ENCODE measurements around the gene MT4.
A peak's percentile ranks its signal among the peaks of the same experiment; 100 is the strongest.

Gene MT4

GRCh38 chr16:56613706-56614105 lies 48.8 kb downstream of the MT4 start:
- peaks cover 95% of the 10 kb centered on the region for H3K27me3 ChIP-seq (ENCODE audit: control insufficient read depth, insufficient read depth, low read length)

GRCh38 chr16:56614549-56614991 lies 49.7 kb downstream of the MT4 start:
- no peaks in the 10 kb centered on the region for H3K9me3 ChIP-seq (ENCODE audit: control insufficient read depth, insufficient read depth, low read length)
- H3K27me3 ChIP-seq (ENCODE audit: control insufficient read depth, insufficient read depth, low read length): peaks cover 95% of the 10 kb centered on the region
- peaks cover 22% of the 10 kb centered on the region for H3K4me1 ChIP-seq (ENCODE audit: control insufficient read depth, insufficient read depth, low read length)
- no peaks in the 10 kb centered on the region for H3K36me3 ChIP-seq (ENCODE audit: control insufficient read depth, insufficient read depth, low read length)
- H3K4me3 ChIP-seq (ENCODE audit: low read depth, low read length): no peak overlapping the region
- no peak overlapping the region for H3K9ac ChIP-seq (ENCODE audit: low read depth, low read length)
- H3K27ac ChIP-seq (ENCODE audit: low read depth, low read length): no peak overlapping the region

More at GRCh38 chr16:56613706-56614105, 48.8 kb downstream of the MT4 start:
- H3K9ac ChIP-seq (ENCODE audit: low read depth, low read length): no peak overlapping the region
- no peak overlapping the region for H3K27ac ChIP-seq (ENCODE audit: low read depth, low read length)
- no peak overlapping the region for H3K4me3 ChIP-seq (ENCODE audit: low read depth, low read length)
- no peaks in the 10 kb centered on the region for H3K9me3 ChIP-seq (ENCODE audit: control insufficient read depth, insufficient read depth, low read length)
- H3K36me3 ChIP-seq (ENCODE audit: control insufficient read depth, insufficient read depth, low read length): no peaks in the 10 kb centered on the region
- H3K4me1 ChIP-seq (ENCODE audit: control insufficient read depth, insufficient read depth, low read length): peaks cover 31% of the 10 kb centered on the region

- Histone ChIP-seq H3K36me3 (ENCODE audit: control insufficient read depth, insufficient read depth, low read length) (no peaks in the 10 kb centered on the region), H3K9me3 (ENCODE audit: control insufficient read depth, insufficient read depth, low read length) (no peaks in the 10 kb centered on the region), H3K27me3 (ENCODE audit: control insufficient read depth, insufficient read depth, low read length) (peaks cover 94% of the 10 kb centered on the region), H3K9ac (ENCODE audit: low read depth, low read length) (no peak overlapping the region), H3K4me1 (ENCODE audit: control insufficient read depth, insufficient read depth, low read length) (peaks cover 14% of the 10 kb centered on the region; the same call in 1 of the 2 replicates), H3K27ac (ENCODE audit: low read depth, low read length) (no peak overlapping the region), H3K4me3 (ENCODE audit: low read depth, low read length) (no peak overlapping the region)
Observed at GRCh38 chr16:56615353-56615752, 50.5 kb downstream of the MT4 start.

- no peak overlapping the region for H3K27ac ChIP-seq (ENCODE audit: low read depth, low read length)
- peaks cover 19% of the 10 kb centered on the region for H3K4me1 ChIP-seq (ENCODE audit: control insufficient read depth, insufficient read depth, low read length)
- H3K27me3 ChIP-seq (ENCODE audit: control insufficient read depth, insufficient read depth, low read length): peaks cover 94% of the 10 kb centered on the region
- H3K9me3 ChIP-seq (ENCODE audit: control insufficient read depth, insufficient read depth, low read length): no peaks in the 10 kb centered on the region
- peak overlapping the region; percentile 58 for H3K4me3 ChIP-seq (ENCODE audit: low read depth, low read length)
- no peaks in the 10 kb centered on the region for H3K36me3 ChIP-seq (ENCODE audit: control insufficient read depth, insufficient read depth, low read length)
- no peak overlapping the region for H3K9ac ChIP-seq (ENCODE audit: low read depth, low read length)
Observed at GRCh38 chr16:56616608-56617211, 51.8 kb downstream of the MT4 start.

- Histone ChIP-seq H3K27ac (ENCODE audit: low read depth, low read length) (no peak overlapping the region), H3K27me3 (ENCODE audit: control insufficient read depth, insufficient read depth, low read length) (peaks cover 93% of the 10 kb centered on the region), H3K36me3 (ENCODE audit: control insufficient read depth, insufficient read depth, low read length) (no peaks in the 10 kb centered on the region), H3K4me3 (ENCODE audit: low read depth, low read length) (peak overlapping the region; percentile 58), H3K9ac (ENCODE audit: low read depth, low read length) (no peak overlapping the region), H3K9me3 (ENCODE audit: control insufficient read depth, insufficient read depth, low read length) (no peaks in the 10 kb centered on the region), H3K4me1 (ENCODE audit: control insufficient read depth, insufficient read depth, low read length) (peaks cover 27% of the 10 kb centered on the region)
Observed at GRCh38 chr16:56617212-56618085, 52.6 kb downstream of the MT4 start.

GRCh38 chr16:56618138-56618537 lies 53.3 kb downstream of the MT4 start:
- Histone ChIP-seq H3K27ac (ENCODE audit: low read depth, low read length) (no peak overlapping the region), H3K9me3 (ENCODE audit: control insufficient read depth, insufficient read depth, low read length) (no peaks in the 10 kb centered on the region), H3K4me3 (ENCODE audit: low read depth, low read length) (no peak overlapping the region), H3K4me1 (ENCODE audit: control insufficient read depth, insufficient read depth, low read length) (peaks cover 27% of the 10 kb centered on the region), H3K9ac (ENCODE audit: low read depth, low read length) (no peak overlapping the region), H3K36me3 (ENCODE audit: control insufficient read depth, insufficient read depth, low read length) (no peaks in the 10 kb centered on the region), H3K27me3 (ENCODE audit: control insufficient read depth, insufficient read depth, low read length) (peaks cover 96% of the 10 kb centered on the region)
